Measurements from ENCODE around the gene PPP6C. TPM values are rescaled to one million over a fixed set of nuclear protein-coding genes. Genes with fewer than 3 reads are reported as not detected.
"Not testable (repeated sequence)": the region's sequence is repeated elsewhere in the genome, so short reads cannot be mapped to it uniquely, and the experiment has no call there.

The PPP6C gene
- total RNA-seq, 1 donor from 2014 or later, result 15.0 TPM

GRCh38 chr9:125141751-125142150 is 47.9 kb downstream of the PPP6C start:
- DNase-seq, result no peak

- DNase-seq, result no peak
Measured at GRCh38 chr9:125141251-125141650, 48.4 kb downstream of the PPP6C start.

- no peak for DNase-seq
Measured at GRCh38 chr9:125140576-125140975, 49.0 kb downstream of the PPP6C start.

DNA sequence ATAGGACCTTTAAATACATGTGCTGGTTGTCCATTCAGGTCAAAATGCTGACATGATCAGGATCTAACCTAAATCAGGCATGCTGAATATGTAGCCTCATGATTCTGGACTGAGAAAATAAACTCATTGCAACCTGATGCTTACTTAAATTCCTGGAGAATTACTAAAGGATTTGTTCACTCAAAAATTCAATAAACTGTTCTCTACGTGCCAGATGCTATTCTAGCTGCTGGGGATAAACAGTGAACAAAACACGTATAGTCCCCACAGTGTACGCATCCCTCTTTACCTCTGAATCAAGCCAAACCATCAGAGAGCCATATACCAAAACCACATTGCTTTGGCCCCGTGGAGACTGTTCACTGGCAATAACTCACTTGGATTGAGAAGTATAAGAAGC is 52.4 kb downstream of the PPP6C start:
- peak; percentile 61 for DNase-seq

- DNase-seq, result no peak
Measured at GRCh38 chr9:125134976-125135375, 54.6 kb downstream of the PPP6C start.

DNA sequence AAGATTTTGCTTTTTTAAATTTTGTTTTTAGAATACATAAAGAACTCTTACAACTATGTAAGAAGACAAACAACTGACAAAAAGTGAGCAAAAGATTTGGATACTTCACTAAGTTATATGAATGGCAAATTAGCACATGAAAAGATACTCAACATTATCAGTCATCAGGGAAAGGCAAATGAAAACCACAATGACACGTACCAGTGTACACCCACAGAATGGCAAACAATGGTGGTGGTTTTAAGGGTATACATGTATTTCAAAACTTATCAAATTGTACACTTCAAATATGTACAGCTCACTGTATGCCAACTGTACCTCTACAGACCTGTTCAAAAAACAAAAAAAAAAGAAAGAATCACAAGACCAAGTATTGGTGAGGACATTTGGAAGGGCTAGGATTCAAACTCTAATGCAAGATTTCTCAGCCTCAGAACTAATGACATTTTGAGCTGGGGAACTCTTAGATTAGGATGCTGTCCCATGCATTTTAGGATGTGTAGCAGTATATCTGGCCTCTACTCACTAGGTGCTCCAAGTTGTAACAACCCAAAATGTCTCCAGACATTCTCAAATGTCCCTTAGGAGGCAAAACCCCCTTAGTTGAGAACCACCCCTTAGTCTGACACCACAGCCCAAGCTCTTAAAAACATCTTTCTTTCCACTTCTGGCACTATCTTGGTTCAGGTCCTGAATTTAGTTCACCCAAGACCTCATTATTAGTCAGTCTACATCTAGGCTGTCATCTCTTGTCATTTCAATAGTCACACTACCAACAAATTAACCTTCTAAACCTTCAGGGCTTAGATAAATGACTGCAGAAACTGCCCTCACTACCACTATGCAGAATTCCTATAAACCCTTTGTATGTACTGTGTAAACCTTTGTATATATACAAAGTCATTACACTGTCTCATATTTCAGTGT is 55.9 kb downstream of the PPP6C start:
- DNase-seq, result no peak

DNA sequence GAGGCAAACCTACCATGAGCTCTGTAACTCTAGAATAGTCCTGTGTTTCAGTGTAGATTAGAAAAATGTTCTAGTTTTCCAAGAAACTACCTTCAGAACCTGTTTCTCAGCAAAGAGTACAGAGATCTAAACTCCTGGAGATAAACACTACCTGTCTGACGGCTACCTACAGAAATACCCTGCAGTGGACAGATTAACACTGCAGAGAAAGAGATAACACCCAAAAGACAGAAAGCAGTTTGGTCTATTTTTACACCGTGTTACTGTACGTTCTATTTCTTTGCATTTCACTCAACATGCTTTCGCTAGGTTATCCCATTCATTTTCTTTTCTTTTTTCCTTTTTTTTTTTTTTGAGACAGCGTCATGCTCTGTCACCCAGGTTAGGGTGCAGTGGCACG is 57.8 kb downstream of the PPP6C start:
- no peak for DNase-seq

GRCh38 chr9:125126019-125126746 is 63.4 kb downstream of the PPP6C start:
- peak; percentile 99 for DNase-seq

GRCh38 chr9:125125523-125125922 is 64.1 kb downstream of the PPP6C start:
- DNase-seq, result no peak

DNA sequence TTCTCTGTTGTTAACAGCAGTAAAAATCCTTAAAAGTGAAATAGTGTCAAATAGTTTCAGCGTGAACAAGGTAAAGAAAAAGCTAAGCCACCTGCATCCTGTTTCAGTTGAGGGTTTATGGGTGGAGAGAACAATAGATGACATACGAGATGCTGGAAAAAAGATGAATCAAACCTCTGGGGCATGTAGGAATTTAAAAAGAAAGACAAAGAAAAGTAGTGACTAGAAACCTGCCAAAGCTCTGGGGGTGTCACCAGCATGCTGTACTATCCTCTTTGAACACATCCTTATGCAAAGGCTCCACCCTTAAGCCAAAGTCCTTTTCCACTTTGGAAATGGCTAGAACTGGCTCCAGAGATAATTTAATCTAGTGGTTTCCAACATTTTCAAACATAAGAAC is 68.5 kb downstream of the PPP6C start:
- DNase-seq, result no peak

GRCh38 chr9:125119643-125120286 is 69.8 kb downstream of the PPP6C start:
- peak; percentile 46 for DNase-seq

DNA sequence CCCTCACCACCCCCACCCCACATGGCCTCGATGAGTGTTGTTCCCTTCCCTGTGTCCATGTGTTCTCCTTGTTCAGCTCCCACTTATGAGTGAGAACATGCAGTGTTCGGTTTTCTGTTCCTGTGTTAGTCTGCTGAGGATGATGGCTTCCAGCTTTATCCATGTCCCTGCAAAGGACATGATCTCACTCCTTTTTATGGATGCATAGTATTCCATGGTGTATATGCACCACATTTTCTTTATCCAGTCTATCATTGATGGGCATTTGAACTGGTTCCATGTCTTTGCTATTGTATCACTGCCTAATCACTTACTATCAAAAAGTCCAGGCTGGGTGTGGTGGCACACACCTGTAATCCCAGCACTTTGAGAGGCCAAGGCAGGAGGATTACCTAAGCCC is 70.9 kb downstream of the PPP6C start:
- DNase-seq, result not testable (repeated sequence)

GRCh38 chr9:125114503-125114902 is 75.1 kb downstream of the PPP6C start:
- not testable (repeated sequence) for DNase-seq

DNA sequence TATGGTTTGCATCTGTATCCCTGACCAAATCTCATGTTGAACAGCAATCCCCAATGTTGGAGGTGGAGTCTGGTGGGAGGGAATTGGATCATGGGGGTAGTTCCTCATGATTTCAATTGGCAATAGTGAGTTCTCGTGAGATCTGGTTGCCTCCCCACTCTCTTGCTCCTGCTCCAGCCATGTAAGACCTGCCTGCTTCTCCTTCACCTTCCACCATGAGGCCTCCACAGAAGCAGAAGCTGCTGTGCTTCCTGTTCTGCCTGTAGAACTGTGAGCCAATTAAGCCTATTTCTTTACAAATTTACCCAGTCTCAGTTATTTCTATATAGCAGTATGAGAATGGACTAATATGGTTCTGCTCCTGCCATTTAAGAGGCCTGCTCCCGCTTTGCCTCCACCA is 79.1 kb downstream of the PPP6C start:
- DNase-seq, result no peak

GRCh38 chr9:125108541-125108940 is 81.1 kb downstream of the PPP6C start:
- not testable (repeated sequence) for DNase-seq

- peak; percentile 37 for DNase-seq
Measured at GRCh38 chr9:125106285-125106893, 83.2 kb downstream of the PPP6C start.

GRCh38 chr9:125103770-125104460 is 85.7 kb downstream of the PPP6C start:
- no peak for DNase-seq

DNA sequence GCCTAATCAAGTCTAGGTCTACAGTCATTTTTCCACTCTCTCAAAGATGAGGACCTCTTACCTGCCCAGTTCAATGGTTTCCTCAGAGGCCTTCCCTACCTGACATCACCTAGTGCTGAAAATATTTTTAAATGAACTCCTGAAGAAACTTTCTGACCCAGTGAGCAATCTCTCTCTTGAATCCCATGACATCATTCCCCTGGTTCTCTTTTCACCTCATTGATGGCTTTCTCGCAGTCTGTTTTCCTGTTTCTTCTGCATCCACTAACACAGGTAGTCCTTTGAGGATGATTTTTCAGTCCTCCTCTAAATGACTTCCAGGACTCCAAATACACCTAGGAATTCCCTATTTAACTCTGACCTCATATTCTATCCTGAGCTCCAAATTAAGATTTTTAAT is 86.6 kb downstream of the PPP6C start:
- DNase-seq, result no peak

- DNase-seq, result no peak
Measured at GRCh38 chr9:125100822-125101221, 88.8 kb downstream of the PPP6C start.

- no peak for DNase-seq
Measured at GRCh38 chr9:125099816-125100215, 89.8 kb downstream of the PPP6C start.

All from skin of body (tissue), 2 donors.